Left renal cortex interstitium (tissue), 4 donors: ENCODE results near the gene NEURL3. TPM values are rescaled to one million over a fixed set of nuclear protein-coding genes. Genes with fewer than 3 reads are reported as not detected.
"Not testable (repeated sequence)": the region's sequence is repeated elsewhere in the genome, so short reads cannot be mapped to it uniquely, and the experiment has no call there.

Source experiments
- DNase-seq, 4 donors: peaks; one replicate each; pipeline ENCODE4 v3.0.0-alpha.2; 2013; ENCODE audit warnings: low read depth in 4 of 4, low spot score in 2 of 4, missing footprints in 1 of 4
- polyA plus RNA-seq, 4 donors: library from polyadenylated mRNA; unstranded; fragments of 120-200 nt; gene quantifications; one replicate each; pipeline ENCODE4 v1.2.1, GENCODE V29; 2013; ENCODE audit not compliant: insufficient read length in 4 of 4

NEURL3 gene, protein sequence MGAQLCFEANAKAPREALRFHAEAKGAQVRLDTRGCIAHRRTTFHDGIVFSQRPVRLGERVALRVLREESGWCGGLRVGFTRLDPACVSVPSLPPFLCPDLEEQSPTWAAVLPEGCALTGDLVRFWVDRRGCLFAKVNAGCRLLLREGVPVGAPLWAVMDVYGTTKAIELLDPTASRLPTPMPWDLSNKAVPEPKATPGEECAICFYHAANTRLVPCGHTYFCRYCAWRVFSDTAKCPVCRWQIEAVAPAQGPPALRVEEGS
- 1 to 10 TPM; 4.5 to 7.5 (median 6.2) TPM for polyA plus RNA-seq

DNA sequence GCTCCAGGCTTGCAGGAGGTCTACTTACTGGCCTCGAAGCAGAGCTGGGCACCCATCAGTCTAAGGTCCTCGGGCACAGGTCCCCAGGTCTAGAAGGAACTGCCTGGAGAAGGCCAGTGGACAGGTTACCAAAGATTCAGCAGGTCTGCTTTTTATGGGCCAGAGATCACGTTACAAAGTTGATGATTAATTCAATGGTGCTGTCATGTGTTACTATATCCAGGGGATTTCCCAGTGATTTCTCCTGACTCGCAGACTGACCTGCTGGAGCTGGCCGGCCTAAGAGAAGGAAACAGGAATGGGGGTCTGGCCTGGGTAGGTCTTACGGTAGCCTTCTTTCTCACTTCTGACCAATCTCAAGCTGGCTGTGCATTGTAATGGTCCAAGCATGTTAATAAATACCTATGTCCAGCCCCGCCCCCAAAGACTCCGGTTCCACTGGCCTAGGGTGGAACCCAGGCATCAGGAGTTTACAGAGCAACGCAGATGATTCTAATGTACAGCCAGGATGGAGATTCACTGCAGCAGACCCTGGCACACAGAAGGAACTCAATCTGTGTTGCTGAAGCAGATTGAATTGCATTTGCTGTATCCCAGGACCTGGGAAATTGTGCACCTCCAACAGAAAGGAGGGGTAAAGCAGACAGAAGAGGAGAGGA lies at the start of gene NEURL3:
Gene NEURL3, minus strand, starts transcription at position 127 of the 659 bp plus-strand sequence. Its CDS starts 71 bp downstream, at position 56.
- no peak for DNase-seq

DNA sequence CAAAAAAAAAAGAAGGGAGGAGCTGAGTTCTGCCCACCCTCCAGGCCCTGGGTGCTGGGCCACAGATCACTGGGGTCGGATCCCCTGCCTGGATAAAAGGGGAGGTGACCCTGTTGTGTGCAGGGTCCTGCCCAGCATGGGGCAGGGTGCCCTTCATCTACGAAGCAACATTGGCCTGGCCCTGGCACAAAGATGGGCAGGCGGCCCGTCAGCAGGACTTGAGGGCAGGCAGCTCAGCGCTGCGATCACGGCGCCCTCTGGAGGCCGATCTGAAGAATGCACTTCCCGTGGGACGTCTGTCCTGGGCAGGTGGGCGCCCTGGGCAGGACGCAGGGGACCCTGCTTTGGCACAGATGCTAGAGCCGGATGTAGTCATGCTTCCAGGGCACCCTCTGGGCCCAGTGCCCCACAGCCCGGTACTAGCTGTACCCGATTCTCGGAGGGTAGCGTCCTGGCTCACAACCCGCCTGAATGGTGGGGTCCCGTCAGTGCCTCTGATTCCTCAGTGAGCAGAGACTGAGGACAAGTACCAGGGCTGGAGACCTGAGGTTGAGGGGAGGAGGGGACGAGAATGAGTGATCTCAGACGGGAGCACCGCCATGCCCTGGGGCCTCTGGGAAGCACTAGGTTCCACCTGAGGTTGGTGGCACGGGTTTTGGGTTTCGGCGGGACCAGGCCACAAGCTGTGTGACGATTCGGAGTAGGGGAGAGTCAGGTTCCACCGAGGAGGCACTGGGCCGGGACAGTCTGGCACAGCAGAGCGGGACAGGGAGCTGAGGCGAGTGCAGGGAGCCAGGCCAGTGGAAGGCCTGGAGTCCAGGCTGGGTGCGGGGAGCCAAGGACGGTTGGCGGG lies 49.4 kb upstream of the NEURL3 start:
- DNase-seq = no peak

DNA sequence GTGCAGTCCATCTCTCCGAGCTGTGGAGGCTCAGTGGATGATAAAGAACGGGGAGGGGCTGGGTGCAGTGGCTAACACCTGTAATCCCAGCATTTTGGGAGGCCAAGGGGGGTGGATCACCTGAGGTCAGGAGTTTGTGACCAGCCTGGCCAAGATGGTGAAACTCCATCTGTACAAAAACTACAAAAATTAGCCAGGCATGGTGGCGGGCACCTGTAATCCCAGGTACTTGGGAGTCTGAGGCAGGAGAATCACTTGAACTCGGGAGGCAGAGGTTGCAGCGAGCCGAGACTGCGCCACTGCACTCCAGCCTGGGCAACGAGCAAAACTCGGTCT lies 48.8 kb upstream of the NEURL3 start:
- not testable (repeated sequence) for DNase-seq

DNA sequence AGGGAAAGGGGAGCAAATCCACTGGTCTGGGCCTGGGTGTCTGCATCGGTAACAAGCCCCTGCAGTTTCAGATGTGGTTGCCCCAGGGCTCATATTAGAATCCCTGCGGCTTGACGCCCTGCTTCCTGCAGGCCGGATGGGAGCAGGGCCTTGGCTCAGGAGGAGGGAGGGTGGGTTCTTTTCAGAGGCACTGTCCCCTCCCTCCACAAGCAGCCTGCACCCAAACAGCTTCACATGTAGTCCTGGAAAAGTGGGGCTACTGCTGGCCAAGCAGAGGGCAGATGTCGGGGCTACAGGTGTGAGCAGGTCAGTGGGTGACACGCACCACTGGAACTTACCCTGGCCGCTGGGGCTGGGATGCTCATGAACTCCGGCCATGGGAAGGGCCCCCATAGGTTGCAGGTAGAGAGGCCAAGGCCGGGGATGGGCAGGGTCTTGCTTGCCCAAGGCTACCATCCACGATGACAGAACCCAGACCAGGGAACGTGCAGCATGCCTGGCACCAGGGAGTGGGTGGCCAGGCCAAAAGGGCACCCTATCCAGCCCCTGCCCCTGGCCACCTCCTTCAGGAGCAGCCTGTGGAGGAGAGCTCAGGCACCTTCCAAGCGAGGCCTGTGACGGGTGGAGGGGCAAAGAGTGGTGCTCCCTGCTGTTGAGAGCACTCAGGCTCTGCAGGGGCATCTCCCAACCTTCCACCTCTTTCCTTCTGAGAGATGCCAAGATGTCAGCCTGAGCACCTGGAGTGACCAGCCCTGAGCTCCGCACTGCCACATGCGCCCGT lies 48.2 kb upstream of the NEURL3 start:
- no peak for DNase-seq

DNA sequence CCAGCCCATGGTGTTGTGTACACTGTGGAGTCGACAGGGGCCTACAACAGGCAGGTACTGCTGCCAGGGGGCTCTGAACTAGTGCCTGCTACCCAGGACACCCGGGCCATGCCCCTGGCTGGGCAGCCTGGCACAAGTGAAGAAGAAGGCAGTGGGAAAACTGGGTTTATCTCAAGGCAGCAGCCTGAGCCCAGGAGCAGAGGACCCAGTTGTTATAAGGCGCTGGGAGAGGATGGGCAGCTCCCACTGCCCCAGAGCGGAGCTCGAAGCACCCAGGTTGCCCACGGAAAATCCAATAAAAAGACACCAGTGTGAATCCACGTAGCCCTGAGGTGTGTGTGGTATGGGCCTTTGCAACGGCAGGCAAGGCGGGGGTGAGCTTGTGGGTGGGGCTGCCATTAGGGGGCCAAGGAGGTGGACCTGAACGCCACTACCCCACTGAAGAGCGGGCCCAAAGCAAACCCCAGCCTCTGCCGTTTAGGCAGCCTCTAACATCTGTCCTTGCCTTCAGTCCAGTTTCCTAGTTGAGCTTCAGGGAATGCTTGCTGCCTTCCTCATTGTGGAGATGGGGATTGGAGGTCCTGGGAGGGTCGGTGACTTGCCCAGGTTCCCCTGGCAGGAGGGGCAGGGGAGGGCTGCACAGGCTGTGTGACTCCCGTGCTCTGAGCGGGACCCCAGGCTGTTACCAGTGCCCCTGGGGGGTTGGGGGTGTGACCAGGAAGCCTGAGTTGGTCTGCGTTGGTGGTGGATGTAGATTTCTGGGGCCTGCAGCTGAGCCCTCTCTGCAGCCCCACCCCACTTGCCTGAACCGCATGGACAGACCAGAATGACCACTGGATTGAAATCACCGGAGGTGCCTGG lies 47.4 kb upstream of the NEURL3 start:
- DNase-seq = no peak

DNA sequence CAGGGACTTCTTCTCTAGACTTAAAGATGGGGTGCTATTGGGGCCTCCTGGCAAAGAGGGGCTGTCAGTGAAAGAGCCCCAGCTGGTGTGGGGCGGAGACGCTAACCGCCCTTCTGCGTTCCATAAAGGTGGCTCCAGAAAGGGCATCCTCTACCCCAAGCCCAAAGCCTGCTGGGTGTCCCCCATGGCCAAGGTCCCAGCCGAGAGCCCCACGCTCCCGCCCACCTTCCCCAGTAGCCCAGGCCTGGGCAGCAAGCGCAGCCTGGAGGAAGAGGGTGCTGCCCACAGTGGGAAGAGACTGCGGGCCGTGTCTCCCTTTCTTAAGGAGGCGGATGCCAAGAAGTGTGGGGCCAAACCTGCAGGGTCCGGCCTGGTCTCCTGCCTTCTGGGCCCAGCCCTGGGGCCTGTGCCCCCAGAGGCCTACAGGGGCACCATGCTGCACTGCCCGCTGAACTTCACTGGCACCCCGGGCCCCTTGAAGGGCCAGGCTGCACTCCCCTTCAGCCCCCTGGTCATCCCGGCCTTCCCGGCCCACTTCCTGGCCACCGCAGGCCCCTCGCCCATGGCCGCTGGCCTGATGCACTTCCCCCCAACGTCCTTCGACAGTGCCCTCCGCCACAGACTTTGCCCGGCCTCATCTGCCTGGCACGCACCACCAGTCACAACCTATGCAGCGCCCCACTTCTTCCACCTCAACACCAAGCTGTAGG lies 46.6 kb upstream of the NEURL3 start:
- no peak for DNase-seq

DNA sequence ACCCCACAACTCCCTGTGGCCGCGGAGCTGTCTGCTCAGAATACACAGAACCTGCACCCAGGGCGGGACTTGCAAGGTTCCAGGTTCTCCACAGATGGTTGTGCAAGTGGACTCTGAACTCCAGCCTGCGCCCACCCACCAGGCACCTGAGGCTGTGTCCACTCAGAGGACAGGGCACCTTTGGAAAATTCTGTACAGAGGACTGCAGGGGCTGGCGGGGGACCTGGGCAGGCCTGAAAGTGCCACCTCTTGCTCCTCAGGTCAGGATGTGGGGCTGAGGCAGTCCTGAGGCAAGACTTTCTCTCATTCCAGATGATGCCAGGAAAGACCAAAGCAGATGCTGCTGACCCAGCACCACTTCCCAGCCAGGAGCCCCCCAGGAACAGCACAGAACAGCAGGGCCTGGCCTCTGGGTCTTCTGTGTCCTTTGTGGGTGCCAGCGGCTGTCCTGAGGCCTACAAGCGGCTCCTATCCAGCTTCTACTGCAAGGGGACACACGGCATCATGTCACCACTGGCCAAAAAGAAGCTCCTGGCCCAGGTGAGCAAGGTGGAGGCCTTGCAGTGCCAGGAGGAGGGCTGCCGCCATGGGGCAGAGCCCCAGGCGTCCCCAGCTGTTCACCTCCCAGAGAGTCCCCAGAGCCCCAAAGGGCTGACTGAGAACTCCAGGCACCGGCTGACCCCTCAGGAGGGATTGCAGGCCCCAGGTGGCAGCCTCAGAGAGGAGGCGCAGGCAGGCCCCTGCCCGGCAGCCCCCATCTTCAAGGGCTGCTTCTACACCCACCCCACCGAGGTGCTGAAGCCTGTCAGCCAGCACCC lies 45.8 kb upstream of the NEURL3 start:
- no peak for DNase-seq

DNA sequence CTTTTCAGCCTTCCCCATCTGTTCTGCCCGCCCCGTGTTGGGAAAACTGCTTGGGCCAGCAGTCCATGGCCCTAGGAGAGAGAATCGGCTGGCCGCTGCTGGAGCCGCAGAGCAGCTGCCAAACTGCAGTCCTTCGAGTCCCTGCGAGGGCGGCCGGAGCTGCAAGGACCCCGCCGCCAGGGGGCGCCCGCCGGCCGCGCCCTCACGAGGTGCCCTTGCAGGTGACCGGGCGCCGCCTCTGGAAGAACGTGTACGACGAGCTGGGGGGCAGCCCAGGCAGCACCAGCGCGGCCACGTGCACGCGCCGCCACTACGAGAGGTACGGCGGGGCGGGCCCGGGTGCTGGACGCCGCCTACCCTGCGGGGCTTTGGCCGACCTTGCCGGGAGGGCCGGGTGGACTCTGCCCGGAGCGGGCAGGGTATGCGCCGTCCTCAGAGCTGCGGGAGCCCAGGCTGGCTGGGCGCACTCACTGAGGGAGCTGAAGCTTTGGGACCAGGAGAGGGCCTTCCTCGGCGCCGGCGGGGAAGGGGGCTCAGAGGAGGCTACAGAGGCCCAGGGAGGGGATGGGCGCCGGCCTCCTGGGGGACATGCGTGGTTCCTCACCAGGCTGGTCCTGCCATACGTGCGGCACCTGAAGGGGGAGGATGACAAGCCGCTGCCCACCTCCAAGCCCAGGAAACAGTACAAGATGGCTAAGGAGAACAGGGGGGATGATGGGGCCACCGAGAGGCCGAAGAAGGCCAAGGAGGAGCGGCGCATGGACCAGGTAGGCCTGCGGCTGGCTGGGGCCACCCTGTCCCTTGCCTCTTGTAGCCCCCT lies 45.0 kb upstream of the NEURL3 start:
- DNase-seq = no peak

DNA sequence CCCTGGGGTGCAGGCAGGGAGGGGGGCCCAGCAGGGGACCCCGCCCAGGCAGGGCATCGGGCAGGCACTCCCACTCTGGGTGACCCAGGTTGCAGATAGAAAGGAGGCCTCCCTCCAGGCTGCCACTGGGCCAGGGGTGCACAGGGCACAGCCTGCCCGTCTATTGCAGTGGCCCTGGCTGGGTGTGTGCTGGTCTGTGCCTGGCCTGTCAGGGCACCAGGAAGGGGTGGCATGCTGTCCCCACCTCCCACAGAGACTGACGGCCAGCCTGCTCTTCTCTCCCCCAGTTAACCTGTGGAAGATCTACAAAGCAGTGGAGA lies 44.3 kb upstream of the NEURL3 start:
- DNase-seq = no peak

DNA sequence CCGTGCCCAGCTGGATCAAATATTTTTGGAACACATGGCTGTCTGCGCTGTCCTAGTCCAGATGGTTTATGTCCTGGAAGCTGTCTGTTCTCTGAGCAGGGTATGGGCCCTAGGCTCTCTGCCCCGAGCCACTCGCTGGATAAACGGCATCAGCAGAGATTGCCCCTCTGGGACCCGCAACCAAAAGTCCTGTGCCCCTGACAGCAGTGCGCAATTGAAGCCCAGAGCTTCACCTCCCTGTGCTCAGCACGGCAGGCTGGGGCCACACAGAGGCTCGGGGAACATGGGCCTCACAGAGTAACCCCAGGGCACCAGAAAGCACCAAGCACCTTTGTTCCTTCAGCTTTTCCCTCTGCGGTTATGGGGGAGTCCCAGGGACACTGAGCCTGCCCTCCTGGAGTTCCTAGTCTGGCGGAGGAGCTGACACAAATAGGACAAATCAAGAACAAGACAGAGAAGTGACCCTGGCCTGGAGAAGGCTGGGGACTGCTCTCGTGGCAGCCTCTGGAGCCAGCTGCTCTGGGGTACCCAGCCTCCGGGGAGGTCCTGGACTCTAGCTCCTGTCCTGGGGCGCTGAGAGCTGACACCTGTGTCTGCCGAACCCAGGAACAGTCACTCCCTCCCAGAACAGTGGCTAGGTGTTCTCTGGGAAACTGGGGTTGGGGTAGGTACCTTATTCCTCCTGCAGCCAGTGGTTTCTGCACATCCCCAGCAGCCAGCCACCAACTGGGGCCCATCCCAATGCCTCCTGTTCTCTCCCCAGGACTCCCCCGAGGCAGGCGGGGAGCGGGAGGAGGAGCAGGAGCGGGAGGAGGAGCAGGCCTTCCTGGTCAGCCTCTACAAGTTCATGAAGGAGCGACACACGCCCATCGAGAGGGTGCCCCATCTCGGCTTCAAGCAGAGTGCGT lies 43.7 kb upstream of the NEURL3 start:
- DNase-seq = no peak

DNA sequence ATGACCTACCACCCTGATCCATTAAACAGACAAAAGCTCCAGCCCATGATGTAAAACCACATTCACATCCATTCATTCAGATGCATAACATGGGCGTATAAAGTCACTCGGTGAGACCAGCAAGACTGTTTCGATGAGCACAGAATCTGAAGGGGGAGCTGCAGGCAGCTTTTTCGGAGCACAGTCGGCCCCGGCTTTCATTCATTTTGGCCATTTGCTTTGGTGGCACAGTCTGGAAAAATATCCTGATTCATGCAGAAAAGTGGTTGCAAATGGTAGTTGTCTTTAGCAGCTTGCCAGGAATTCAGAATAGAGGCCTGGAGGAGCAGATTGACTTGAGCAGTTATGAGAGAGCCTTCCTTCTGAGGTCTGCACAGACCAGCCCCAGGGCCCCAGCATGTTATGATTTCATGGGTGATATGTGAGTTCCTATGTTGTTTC lies 42.6 kb upstream of the NEURL3 start:
- no peak for DNase-seq

DNA sequence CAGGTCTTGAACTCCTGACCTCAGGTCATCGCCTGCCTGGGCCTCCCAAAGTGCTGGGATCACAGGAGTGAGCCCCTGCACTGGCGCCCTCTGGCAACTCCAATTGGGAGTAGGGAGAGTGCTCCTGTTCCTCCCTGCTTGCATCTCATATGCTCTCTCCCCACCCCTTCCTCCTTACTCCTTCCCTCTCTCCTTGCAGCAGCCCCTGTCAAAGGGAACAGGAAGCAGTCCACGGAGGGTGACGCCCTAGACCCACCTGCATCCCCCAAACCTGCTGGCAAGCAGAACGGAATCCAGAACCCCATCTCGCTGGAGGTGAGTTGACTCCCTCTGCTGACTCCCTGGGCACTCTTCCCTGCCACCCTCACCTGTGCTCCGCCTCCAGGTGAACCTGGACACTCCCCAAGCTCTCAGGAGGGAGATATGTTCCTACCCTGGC lies 42.1 kb upstream of the NEURL3 start:
- no peak for DNase-seq

DNA sequence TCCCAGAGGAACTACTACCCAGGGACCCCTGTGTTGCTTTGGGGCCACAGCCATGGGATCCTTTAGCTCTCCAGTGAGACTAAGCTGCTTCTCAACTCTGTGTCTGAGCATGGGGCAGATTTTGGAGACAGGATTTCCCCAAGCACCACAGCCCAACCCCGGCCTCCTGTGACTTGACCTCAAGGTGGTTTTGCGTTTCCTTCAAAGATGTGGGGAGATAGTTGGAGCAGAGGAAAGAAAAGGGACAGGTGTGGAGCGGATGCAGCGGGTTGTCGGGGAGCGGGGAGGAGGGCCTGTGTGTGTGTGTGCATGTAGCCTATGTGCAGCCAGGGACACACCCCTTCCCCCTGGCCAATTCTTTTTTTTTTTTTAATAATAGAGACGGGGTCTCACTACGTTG lies 41.6 kb upstream of the NEURL3 start:
- DNase-seq = no peak

DNA sequence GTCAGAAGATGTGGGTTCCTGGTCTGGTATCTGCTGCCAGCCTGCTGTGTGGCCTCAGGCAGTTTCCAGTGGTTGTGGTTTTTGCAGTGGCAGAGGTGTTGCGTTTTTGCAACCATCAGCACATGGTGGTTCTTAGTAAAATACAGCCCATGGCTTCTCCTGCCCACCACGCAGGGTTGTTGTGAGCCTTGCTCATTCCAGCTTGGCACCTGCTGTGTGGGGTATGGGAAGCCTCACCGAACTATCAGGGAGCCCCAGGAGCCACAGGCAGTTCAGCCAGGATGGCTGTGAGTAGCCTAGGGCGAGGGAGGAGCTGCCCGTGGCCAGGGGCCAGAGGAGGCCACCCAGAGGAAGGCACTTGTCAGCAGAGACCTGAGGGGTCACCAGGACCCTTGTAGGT lies 41.2 kb upstream of the NEURL3 start:
- DNase-seq = no peak

DNA sequence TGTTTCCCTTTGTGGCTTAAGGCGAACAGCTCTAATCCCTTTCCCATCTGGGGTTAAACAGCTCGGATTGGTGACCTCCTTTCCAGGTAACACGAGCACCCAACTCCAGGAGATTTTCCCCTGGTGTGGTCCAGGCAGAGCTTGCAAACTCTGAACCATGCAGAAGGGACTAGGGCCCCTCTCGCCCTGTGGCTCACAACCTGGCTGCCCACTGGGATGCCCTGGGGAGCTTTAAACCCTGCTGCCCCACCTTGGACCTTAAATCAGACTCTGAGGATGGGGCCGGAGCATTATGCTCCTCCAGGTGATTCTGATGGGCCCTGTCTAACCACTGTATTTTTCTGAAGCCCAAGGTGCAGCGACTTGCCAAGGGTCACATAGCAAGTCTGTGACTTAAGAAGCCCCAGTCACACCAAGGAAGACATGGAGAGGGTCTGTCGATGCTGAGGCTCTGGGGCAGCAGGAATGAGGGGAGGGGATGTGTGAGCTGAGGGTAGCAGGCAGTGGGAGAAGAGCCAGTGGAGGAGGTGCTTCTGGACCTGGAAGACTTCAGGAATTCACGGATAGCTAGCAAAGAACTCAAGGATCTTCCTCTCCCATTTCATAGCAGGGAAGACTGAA lies 37.3 kb upstream of the NEURL3 start:
- no peak for DNase-seq
